GM10847 (cell line): ENCODE results near the gene SHISA5.

ENCODE experiments used
- POLR2A ChIP-seq: IDR thresholded peaks from 2 replicates; pipeline ENCODE4 v1.6.1; 2011; ENCODE audit not compliant: insufficient read length; ENCODE audit errors: extremely low read depth

The SHISA5 gene

GRCh38 chr3:48420561-48420960 lies 83.4 kb downstream of the SHISA5 start:
- no peak for TF ChIP-seq POLR2A

GRCh38 chr3:48419597-48419996 lies 84.4 kb downstream of the SHISA5 start:
- TF ChIP-seq POLR2A: no peak

GRCh38 chr3:48419149-48419548 lies 84.8 kb downstream of the SHISA5 start:
- TF ChIP-seq POLR2A: no peak

GRCh38 chr3:48418651-48419050 lies 85.3 kb downstream of the SHISA5 start:
- no peak for TF ChIP-seq POLR2A

GRCh38 chr3:48418140-48418539 lies 85.8 kb downstream of the SHISA5 start:
- no peak for TF ChIP-seq POLR2A
